Hepatocyte (in vitro differentiated cells): ENCODE data around the gene SSR1.

Source experiments
- EZH2 ChIP-seq: fragments of 200-600 bp; sonication (generic); IDR thresholded peaks from 2 replicates; pipeline ENCODE4 v1.6.1; 2016; ENCODE audit warnings: antibody characterized with exemption, mild to moderate bottlenecking, borderline replicate concordance
- EZH2phosphoT487 ChIP-seq: fragments of 200-600 bp; sonication (generic); IDR thresholded peaks from one replicate; pipeline ENCODE4 v1.6.1; 2018; ENCODE audit warnings: antibody characterized with exemption, mild to moderate bottlenecking, low read depth, moderate library complexity; ENCODE audit not compliant: unreplicated experiment, severe bottlenecking
- TF ChIP-seq, protein P1 (sequence below): fragments of 200-600 bp; sonication (generic); IDR thresholded peaks from 2 replicates; pipeline ENCODE4 v1.5.1; 2016; ENCODE audit warnings: antibody characterized with exemption, mild to moderate bottlenecking; ENCODE audit not compliant: poor library complexity

DNA sequence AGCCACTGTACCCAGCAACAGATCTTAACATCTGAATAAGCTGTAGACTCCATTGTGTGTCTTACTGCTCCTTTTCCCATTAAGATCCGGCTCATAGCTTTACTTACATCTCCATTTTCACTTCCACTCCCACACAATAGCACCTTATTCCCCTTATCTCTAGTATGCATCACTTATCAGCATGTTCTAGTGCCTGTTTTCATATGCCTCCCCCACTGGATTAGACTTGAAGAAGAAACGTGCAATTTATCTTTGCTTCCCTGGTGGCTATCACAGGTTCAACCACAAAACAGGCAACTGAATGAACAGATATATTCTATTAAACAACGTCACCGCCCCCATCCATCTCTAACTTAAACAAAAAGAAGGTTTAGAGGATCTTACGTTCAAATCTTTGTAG lies 12.1 kb downstream of the SSR1 start:
- TF ChIP-seq, protein P1, sequence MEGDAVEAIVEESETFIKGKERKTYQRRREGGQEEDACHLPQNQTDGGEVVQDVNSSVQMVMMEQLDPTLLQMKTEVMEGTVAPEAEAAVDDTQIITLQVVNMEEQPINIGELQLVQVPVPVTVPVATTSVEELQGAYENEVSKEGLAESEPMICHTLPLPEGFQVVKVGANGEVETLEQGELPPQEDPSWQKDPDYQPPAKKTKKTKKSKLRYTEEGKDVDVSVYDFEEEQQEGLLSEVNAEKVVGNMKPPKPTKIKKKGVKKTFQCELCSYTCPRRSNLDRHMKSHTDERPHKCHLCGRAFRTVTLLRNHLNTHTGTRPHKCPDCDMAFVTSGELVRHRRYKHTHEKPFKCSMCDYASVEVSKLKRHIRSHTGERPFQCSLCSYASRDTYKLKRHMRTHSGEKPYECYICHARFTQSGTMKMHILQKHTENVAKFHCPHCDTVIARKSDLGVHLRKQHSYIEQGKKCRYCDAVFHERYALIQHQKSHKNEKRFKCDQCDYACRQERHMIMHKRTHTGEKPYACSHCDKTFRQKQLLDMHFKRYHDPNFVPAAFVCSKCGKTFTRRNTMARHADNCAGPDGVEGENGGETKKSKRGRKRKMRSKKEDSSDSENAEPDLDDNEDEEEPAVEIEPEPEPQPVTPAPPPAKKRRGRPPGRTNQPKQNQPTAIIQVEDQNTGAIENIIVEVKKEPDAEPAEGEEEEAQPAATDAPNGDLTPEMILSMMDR, result no peak
- TF ChIP-seq EZH2phosphoT487, result no peak
- no peak for TF ChIP-seq EZH2
